GM23338 (cell line): ENCODE measurements around the gene ELMO3. TPM values are rescaled to one million over a fixed set of nuclear protein-coding genes. Genes with fewer than 3 reads are reported as not detected.

Source experiments
- ATAC-seq: fragments of 200-7000 bp; cut with Tn5 transposase; 3 replicates; pipeline ENCODE4 v1.9.1; 2020
- DNase-seq: peaks from one replicate; pipeline ENCODE4 v3.0.0-alpha.2; 2015; ENCODE audit warnings: low spot score
- H2AFZ ChIP-seq: fragments of 200-600 bp; sonication (generic); 2 replicates; pipeline ENCODE4 v1.8.0; 2016; ENCODE audit warnings: antibody characterized with exemption, mild to moderate bottlenecking, moderate library complexity
- H3F3A ChIP-seq: fragments of 200-600 bp; sonication (generic); replicated peaks from 2 replicates; pipeline ENCODE4 v1.8.0; 2017; ENCODE audit warnings: antibody characterized with exemption, mixed run types, low read depth
- H3K27ac ChIP-seq: fragments of 200-600 bp; sonication (generic); 2 replicates; pipeline ENCODE4 v1.6.1; 2016; ENCODE audit warnings: low read depth
- H3K27me3 ChIP-seq: fragments of 200-600 bp; sonication (generic); 2 replicates; pipeline ENCODE4 v1.8.0; 2016; ENCODE audit warnings: mild to moderate bottlenecking, mixed run types, moderate library complexity; ENCODE audit not compliant: insufficient read depth
- H3K36me3 ChIP-seq: fragments of 200-600 bp; sonication (generic); 2 replicates; pipeline ENCODE4 v1.8.0; 2016; ENCODE audit warnings: mild to moderate bottlenecking; ENCODE audit not compliant: insufficient read depth
- H3K4me1 ChIP-seq: fragments of 200-600 bp; sonication (generic); 2 replicates; pipeline ENCODE4 v1.8.0; 2016; ENCODE audit warnings: mild to moderate bottlenecking, moderate library complexity; ENCODE audit not compliant: insufficient read depth
- H3K4me2 ChIP-seq: fragments of 200-600 bp; sonication (generic); 2 replicates; pipeline ENCODE4 v1.7.1; 2017; ENCODE audit warnings: mixed run types
- H3K4me3 ChIP-seq: fragments of 200-600 bp; sonication (generic); 2 replicates; pipeline ENCODE4 v1.6.1; 2016; ENCODE audit warnings: mixed run types
- H3K79me2 ChIP-seq: fragments of 200-600 bp; sonication (generic); replicated peaks from 2 replicates; pipeline ENCODE4 v1.8.0; 2017; ENCODE audit warnings: mild to moderate bottlenecking; ENCODE audit not compliant: insufficient read depth
- H3K9me2 ChIP-seq: fragments of 200-600 bp; sonication (generic); 2 replicates; pipeline ENCODE4 v1.8.0; 2017; ENCODE audit not compliant: insufficient read depth
- H4K20me1 ChIP-seq: fragments of 200-600 bp; sonication (generic); replicated peaks from 2 replicates; pipeline ENCODE4 v1.8.0; 2017; ENCODE audit warnings: mild to moderate bottlenecking; ENCODE audit not compliant: insufficient read depth
- H3K27ac Mint-ChIP-seq: 2 replicates; pipeline ENCODE4 v1.8.0; 2020; ENCODE audit warnings: inconsistent platforms, mild to moderate bottlenecking, moderate library complexity, mixed read lengths
- H3K27me3 Mint-ChIP-seq: 3 replicates; pipeline ENCODE4 v1.8.0; 2022; ENCODE audit warnings: low read depth, mild to moderate bottlenecking, moderate library complexity, mixed read lengths, inconsistent platforms; ENCODE audit not compliant: insufficient read depth, poor library complexity
- H3K36me3 Mint-ChIP-seq: 3 replicates; pipeline ENCODE4 v1.8.0; 2021; ENCODE audit warnings: low read depth, mild to moderate bottlenecking, inconsistent platforms, moderate library complexity, mixed read lengths
- H3K4me1 Mint-ChIP-seq: 3 replicates; pipeline ENCODE4 v1.8.0; 2020; ENCODE audit warnings: mild to moderate bottlenecking, inconsistent platforms, mixed read lengths
- H3K4me3 Mint-ChIP-seq: 3 replicates; pipeline ENCODE4 v1.8.0; 2021; ENCODE audit warnings: moderate library complexity, mild to moderate bottlenecking, inconsistent platforms, mixed read lengths
- H3K9me3 Mint-ChIP-seq: 3 replicates; pipeline ENCODE4 v1.8.0; 2020; ENCODE audit warnings: moderate library complexity, mild to moderate bottlenecking, inconsistent platforms, mixed read lengths
- CTCF ChIP-seq, 2 experiments: fragments of 200-600 bp in 1 of 2; sonication (generic) in 1 of 2; conservative IDR thresholded peaks; 2 replicates each; pipeline versions ENCODE4 v1.5.1 to v1.6.1; 2016 to 2017; ENCODE audit warnings: antibody characterized with exemption in 2 of 2, low read depth in 2 of 2, mild to moderate bottlenecking in 2 of 2, moderate library complexity in 1 of 2
- EZH2 ChIP-seq: fragments of 200-600 bp; sonication (generic); IDR thresholded peaks from one replicate; pipeline ENCODE4 v1.8.0; 2017; ENCODE audit warnings: antibody characterized with exemption, mild to moderate bottlenecking, low read depth; ENCODE audit not compliant: unreplicated experiment
- REST ChIP-seq: IDR thresholded peaks from one replicate; pipeline ENCODE4 v1.6.1; 2018; ENCODE audit warnings: antibody characterized with exemption; ENCODE audit not compliant: unreplicated experiment
- STAT1 ChIP-seq: IDR thresholded peaks from one replicate; pipeline ENCODE4 v1.6.1; 2016; ENCODE audit warnings: antibody characterized with exemption; ENCODE audit not compliant: unreplicated experiment
- ZNF114 ChIP-seq: fragments of 250-450 bp; sonication (Bioruptor Pico); IDR thresholded peaks from 2 replicates; pipeline ENCODE4 v1.5.0; 2020; ENCODE audit warnings: mild to moderate bottlenecking, moderate library complexity
- ZNF462 ChIP-seq: fragments of 250-450 bp; sonication (Bioruptor Pico); IDR thresholded peaks from 2 replicates; pipeline ENCODE4 v1.5.0; 2020; ENCODE audit warnings: mild to moderate bottlenecking, moderate library complexity
- polyA plus RNA-seq: library from polyadenylated mRNA; unstranded; fragments of >200 nt; fragmentation: Nextera tagmentation; extraction: Ambion mirVana; gene quantifications from 2 replicates; pipeline ENCODE4 v1.2.1, GENCODE V29; 2016
- total RNA-seq: library from RNA; depleted of rRNA; stranded (reverse); fragments of >200 nt; shearing (Covaris generic); gene quantifications from 2 replicates; pipeline ENCODE4 v1.2.3, GENCODE V29; 2014

The ELMO3 gene
- total and polyA plus RNA-seq, 2 experiments from 2014 or later, result 4.7 to 16.2 TPM

GRCh38 chr16:67155295-67156142, 43.4 kb upstream of the ELMO3 start (continued):
- TF ChIP-seq REST, result no peak
- peak; percentile 73 to 94 for TF ChIP-seq CTCF (conservative IDR thresholded peaks at IDR 0.05; ENCODE audit: low read depth in 2 of 2)
- no peak for TF ChIP-seq ZNF114
- no peak for TF ChIP-seq STAT1

GRCh38 chr16:67156143-67156844, 42.6 kb upstream of the ELMO3 start:
- Histone ChIP-seq H3K9me2 (no peaks in the 10 kb centered on the region), H3K27ac (no peak overlapping the region), H3K4me3 (no peak overlapping the region), H3K27me3 (peaks cover 100% of the 10 kb centered on the region), H3K4me1 (peaks cover 29% of the 10 kb centered on the region; the same call in 1 of the 2 replicates), H4K20me1 (peaks cover 5% of the 10 kb centered on the region; the same call in 1 of the 2 replicates), H3F3A (peaks cover 6% of the 10 kb centered on the region; the same call in 1 of the 2 replicates), H3K36me3 (no peaks in the 10 kb centered on the region), H3K4me2 (no peak overlapping the region), H3K79me2 (no peaks in the 10 kb centered on the region), H2AFZ (no peak overlapping the region)
- DNase-seq (no peak), ATAC-seq (no peak)
- Mint-ChIP-seq H3K9me3 (peaks cover 4% of the 10 kb centered on the region; the same call in 2 of the 3 replicates), H3K4me3 (no peak overlapping the region; the same call in 2 of the 3 replicates), H3K27ac (no peak overlapping the region), H3K27me3 (peaks cover 98% of the 10 kb centered on the region), H3K4me1 (peaks cover 17% of the 10 kb centered on the region; the same call in 2 of the 3 replicates), H3K36me3 (no peaks in the 10 kb centered on the region; the same call in 2 of the 3 replicates)
- no peak for TF ChIP-seq ZNF462 (CRISPR knock-in tag)
- TF ChIP-seq EZH2, result peak; percentile 56
- peak in 1 of 2 experiments; percentile 14; a peak in 1 of 4 replicates for TF ChIP-seq CTCF (conservative IDR thresholded peaks at IDR 0.05; ENCODE audit: low read depth in 2 of 2)
